GM18868 (cell line): ENCODE data around the gene CD2BP2.

Source experiments
- ATAC-seq: cut with Tn5 transposase; IDR thresholded peaks from one replicate; pipeline ENCODE4 v1.9.1; 2021; ENCODE audit warnings: mild to moderate bottlenecking, moderate library complexity; ENCODE audit not compliant: unreplicated experiment

CD2BP2 gene

DNA sequence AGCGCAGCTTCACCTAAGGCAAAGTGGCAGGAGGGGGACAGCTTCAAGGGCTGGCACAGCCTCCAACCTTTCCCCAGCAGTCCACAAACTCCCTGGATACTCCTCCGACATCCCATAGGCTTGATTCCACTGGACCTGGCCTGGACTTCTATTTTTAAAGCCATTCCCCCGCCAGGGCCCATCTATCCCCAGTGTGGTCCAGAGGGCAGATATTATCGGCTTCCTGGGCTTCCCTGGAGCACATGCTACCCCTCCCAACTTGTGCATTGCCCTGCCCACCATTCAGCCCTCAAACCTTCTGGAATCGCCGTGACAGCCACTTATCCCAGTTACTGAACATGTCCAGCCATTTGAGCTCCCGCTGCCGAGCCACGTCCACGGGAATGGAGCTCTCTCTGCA is 10.1 kb upstream of the CD2BP2 start:
- no peak for ATAC-seq

DNA sequence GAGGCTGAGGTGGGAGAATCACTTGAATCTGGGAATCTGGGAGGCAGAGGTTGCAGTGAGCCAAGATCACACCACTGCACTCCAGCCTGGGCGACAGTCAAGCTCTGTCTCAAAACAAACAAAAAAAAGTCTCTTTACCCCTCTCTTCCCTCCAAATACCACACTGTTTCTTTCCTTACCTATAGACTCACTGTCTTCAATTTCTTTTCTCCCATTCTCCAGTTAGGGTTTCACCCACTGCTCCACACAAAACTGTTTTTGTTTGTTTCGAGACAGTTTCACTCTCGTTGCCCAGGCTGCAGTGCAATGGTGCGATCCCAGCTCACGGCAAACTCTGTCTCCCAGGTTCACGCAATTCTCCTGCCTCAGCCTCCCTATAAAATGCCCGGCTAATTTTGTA is 6.1 kb upstream of the CD2BP2 start:
- no peak for ATAC-seq

DNA sequence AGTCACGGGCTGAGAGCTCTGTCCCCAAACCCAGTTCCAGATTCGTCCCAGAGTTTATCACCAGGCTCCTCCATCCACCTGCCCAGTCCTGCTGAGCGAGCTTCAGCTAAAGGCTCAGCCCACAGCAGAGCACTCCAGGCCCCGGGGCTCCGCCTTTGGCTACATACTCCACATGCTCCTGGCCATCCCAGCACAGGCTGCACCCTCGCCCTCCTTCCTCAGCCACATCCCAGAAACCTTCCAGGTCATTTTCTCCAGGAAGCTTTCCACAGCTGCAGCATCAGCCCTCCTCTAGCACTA is 4.7 kb upstream of the CD2BP2 start:
- ATAC-seq, result no peak

DNA sequence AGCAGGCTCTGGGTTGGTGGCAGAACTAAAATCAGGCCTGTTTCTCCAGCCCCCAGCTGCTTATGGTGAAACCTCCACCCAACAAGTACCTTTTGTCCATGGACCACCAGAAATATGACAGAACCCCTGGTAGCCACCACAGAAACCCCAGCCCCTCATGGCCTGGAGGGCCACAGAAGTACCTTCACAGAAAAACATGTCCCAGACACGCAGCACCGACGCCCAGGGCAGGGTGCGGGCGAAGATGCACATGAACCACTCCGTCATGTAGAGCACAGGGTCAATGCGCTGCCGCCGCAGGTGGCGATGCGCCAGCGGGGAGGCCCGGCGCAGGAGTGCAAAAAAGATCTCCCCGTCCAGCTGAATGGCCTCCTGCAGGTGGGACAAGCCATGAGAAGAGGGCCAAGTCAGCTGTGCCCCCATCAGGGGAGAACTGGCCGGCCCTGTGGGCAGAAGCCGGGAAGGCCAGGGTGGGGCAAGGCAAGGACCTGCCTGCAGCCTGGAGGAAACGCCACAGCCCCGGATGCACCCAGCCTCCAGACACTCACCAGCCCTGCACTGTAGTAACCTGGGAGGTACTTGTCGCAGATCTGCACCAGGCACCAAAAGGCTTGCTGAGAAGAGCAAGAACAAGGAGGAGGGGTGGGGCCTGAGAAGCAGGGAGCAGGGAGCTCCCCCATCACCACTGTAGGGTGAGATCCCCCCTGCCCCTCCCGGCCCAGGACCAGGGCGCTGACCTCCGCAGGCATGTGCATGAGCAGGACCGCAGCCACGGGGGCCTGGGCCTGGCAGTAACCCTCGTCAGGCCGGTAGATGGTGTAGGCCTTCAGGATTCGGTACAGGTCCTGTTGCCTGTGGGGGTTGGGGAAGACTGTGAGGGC is 4.1 kb upstream of the CD2BP2 start:
- ATAC-seq, result no peak

DNA sequence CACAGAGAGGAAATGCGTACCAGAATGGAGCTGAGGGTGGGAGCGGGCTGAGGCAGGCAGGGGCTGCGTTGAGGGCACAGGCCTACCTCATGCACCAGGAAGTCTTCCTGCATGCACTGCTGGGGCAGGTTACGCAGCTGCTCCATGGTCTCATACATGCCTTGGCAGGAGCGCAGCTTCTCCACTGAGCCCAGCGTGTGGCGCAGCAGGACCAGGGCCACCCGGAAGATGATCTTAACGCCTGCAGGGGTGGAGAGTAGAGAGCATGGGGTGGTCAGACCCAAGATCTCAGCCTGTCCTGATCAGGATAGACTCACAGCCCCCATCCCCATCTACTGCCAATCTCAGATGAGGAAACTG is 3.4 kb upstream of the CD2BP2 start:
- ATAC-seq, result no peak

DNA sequence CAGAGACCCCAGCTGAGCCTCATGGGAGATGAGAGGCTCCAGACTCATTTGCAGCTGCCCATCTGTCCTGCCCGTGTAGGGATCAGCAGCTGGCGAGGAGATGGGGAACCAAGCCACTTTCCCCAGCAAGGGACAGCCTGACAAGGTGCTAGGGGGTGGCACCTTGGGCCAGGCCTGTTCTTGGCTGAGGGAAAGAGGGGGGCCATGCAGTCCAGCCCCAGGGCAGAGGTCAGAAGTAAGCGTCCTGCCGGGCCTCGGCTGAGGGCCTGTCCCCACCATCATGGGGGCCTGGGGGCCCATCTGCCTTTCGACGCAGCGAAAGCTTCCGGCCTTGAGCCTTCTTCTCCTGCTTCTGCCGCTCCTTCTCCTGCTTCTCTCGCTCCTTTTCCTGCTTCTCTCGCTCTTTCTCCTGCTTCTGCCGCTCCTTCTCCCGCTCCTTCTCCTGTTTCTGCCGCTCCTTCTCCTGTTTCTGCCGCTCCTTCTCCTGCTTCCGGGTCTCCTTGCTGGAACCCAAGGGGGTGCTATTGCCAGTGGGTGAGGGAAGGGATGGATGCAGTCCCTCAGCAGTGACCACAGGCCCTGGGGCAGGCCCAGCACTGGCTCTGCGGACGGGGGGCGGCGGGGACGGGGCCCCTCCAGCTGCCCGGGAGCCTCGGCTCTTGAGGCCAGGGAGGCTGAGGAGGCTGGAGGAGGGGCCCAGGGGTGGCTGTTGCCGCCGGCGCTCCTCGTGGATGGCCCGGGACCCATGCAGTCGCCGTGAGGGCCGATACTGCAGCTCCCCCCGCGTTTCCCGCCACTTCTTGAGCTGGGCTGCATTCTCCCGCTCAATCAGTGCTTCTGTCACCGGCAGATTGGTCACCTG is 2.8 kb upstream of the CD2BP2 start:
- ATAC-seq, result no peak

DNA sequence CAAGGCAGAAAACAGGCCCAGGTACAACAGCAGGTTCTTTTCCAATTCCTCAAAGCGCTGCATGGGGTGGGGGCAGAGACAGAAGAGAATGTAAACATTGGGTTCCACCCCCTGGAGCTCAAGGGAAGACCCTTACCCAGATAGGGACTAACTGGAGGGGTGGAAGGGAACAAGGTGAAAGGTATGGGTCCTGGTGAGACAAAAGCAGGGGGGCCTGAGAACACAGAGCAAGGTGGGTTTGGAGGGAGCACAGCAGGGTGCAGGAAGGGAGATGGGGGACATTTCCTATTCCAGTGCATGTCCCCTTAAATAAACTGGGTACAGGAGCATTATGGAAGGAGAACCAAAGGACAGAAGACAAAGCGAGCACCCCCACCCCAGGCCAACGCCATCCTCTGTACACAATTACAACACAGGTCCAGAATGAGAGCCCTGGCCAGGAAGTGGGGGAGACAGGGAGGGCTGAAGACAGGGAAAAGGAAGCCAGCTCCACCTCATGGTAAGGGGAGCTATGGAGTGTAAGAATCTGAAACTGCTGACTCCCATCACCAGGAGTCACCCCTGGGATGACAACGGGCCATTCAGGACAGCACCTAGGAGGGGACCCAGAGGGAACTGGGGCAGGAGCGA is 2.1 kb upstream of the CD2BP2 start:
- no peak for ATAC-seq

DNA sequence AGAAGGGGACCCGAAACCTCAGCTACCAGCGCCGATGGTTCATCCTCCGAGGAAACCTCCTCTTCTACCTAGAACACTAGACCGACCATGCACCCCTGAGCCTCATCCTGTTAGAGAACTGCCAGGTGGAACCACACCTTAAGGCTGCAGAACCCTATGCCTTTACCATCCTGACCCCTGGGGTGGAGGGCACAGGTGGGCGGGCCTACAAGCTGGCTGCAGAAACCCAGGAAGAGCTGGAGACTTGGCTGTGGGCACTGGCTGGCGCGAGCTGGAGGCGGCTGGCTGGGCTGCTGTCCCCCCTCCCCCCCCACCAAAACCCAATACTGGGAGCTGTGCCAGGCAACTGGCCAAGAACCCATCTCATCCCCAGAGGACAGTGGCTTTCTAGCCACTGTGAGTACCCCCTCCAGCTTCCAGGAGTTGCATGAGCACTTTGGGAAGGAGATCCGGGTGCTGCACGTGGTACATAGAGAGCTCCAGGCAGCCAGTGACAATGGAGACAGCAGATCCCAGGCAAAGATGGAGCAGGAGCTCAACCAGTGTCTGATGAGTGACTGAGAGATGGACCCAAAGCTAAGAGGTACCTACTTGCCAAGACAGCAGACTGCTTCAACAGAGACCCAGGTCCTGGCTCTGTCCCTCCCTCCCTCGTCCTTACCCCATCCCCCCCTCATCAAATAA is 1.4 kb upstream of the CD2BP2 start:
- no peak for ATAC-seq

DNA sequence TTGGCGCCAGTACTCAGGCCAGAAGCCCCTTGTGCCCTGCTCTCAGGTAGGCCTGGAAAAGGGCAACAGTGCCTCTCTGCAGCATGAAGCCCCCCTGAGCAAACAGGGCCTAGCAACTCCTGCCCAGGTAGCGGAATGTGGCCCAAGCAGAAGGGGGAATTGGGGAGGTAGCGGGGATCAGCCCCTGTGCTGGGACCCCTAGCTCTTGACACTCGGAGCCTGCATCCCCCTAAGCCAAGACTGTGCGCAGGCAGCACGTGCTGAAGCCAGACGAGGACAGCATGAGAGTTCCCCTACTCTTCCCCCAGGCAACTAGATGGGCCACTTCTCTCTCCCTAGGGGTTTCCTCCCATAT is 823 bp upstream of the CD2BP2 start:
- no peak for ATAC-seq

DNA sequence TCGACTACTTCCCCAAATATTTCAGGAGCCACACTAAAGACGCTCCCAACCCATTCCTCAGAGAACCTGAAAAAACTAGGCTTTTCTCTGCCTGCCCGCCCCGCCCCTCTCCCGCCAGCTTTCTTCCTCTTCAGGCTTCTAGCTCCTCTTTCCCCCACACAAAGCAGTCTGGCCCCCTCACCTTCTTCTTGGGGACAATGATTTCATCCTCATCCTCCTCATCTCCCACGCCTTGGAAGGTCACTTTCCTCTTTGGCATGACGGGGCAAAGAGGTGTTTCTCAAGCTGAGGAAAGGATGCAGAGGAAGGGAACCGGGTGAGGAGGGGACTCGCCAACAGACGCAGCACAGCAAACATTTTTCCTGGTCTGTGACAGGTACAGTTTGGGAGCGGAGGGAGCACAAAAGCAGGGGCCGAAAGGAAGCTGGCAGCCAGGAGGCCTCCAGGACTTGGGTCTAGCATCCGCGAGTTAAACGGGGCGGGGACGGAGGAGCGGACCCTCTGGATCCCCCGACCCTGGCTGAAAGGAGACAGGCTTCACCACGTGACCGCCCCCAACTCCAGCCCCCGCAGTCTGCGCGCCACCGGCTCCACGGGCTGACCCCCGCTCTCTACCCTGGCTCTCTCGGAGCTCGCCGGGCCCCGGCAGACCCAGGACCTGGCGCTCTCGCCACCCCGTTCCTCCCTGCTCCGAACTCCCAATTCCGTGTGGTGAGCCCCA is 525 bp downstream of the CD2BP2 start:
- peak; percentile 2 for ATAC-seq

DNA sequence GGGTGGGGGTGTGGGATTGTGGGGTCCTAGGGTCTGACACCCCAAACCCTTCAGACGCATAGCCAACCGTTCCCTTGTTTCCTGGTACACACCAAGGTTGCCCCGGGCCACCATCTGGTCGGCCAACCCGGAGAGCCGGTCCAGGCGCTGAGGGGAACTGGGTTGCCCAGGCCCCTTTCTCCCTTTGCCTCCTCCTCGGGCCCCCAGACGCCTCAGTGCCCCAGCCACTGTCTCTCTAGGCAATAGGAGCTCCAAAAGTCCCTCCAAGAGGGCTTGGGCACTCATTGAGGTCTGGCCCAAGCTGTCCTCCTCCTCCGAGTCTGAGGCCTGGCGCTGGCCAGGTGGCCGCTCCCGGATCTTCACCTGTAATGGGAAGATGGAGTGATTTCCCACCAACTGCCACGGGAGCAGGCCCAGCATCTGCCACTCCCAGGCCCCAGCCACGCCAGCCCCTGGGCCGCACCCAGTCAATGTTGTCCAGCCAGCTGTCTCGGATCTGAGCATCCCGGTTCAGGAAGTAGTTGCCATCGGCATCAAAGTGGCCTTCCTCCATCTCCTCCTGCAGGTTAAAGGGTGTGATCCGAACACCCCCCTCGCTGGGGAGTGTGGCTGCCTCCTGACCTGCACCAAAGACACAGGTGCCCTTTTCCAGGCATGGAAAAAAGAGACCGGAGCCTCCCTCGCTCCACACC is 1.5 kb downstream of the CD2BP2 start:
- no peak for ATAC-seq

DNA sequence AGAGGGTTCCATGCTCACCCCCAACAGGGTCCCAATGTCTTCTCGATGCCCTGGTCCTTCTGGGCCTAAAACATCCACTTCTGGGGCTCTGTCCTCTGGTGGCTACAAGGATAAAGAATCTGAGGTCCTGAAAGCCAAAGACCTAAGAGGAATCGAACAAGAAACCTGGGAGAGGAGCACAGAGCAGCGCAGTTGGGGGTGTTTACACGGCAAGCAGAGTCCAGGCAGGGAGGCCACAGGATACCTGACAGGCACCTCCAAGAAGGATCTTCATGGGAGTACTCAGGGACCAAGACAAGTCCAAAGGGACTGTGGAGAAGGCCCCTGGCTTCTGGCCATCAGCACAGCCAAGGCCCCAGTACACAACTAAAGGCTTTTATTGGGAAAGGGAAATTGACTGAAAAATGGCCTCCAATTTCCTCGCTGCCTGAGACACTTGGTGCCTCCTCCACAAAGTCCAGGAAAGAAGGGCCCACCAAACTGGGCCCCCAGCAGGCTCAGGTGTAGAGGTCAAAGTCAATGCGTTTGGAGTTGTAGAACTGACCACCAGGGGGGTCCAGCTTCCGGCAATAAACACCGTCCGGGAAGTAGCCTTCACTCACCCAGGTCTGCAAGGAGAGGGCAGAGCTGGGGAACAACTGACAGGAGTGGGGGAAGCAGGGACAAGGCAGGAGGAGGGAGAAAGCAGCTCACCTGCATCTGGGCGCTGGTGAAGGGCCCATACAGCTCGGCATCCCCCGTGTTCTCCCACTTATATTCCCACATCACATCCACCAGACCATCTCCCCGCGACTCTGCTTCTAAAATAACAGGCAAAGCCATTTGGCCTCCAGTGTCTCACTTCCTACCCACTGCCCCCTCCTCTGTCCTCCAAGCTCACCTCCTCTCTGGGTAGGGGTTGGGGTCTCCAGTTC is 2.4 kb downstream of the CD2BP2 start:
- ATAC-seq, result no peak

DNA sequence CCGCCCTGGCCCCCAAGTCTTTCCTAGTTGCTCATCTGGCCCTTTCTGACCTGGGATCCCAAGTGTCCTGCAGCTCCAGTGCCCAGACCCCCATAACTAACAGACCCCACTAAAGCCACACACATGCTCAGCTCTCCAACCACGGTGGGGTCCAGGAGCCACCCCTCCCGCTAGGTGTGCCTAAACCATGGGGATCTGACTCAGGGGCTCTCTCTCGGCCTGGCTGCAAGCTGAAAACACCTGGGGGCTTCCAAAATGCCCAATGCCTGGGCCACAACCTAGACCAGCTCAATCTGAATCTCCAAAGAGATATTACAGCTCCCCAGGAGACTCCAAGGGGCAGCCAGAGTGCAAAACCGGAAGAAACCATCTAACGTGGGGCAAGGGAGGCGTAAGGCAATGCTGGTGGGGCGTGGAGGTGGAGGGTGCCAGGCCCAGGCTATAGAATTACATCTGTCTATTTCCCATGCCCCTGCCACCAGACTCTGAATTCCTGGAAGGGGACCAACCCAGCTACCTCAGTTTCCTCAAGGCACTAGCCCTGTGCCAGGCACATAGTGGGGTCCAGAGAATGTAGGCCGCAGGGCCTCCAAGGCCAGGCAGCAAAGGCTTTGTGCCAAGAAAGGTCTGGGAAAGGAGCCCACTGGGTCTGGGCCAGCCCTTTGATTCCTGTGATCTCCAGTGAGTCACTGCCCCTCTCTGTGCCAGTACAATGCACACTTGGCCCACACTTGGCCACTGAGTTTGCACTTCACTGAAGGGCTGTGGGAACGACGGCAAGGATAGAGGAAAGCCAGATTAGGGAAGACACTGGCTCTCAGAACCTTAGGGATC is 3.3 kb downstream of the CD2BP2 start:
- ATAC-seq, result no peak

DNA sequence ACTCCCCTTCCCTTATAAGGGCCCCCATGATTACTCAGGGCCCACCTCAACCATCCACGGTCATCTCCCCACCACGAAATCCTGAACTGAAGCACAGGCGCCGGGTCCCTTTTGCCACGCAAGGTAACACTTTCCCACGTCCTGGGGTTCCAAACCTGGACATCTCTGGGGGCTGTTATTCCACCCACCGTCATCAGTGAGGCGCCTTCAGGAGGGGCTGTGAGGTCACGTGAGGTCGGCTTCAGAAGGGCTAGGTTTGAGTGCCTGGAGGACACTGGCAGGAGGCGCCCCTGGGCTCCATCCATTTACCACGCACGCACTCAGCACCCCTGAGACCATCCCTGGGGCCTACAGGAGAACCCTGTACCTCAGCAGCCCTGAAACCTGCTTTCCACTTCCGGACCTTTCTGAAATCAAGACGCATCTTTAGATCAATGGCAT is 4.1 kb downstream of the CD2BP2 start:
- ATAC-seq, result no peak

DNA sequence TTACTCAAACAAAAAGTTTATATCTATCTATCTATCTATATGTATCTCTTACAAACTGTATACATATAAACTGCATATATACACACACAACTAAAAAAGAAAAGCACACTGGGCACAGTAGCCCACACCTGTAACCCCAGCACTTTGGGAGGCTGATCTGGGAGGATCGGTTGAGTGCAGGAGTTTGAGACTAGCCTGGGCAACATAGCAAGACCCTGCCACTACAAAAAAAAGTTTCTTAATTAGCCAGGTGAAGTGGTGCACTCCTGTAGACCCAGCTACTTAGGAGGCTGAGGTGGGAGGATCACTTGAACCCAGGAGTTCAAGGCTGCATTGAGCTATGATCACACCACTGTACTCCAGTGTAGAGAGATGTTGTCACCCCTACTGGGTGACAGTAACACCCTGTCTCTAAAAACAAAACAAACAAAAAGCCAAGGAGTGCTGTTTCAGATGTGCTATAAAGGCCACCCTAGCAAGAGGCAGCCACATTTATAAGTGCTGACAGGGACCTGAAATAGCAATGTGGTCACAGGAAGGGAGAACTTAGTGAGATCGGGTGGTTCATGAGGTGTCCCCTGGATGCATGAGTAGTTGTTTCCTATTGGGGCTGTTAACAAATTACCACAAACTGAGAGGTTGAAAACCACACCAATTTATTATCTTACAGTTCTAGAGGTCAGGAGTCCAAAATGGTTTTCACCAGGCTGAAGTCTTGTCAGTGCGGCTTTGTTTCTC is 4.8 kb downstream of the CD2BP2 start:
- ATAC-seq, result peak; percentile 63

DNA sequence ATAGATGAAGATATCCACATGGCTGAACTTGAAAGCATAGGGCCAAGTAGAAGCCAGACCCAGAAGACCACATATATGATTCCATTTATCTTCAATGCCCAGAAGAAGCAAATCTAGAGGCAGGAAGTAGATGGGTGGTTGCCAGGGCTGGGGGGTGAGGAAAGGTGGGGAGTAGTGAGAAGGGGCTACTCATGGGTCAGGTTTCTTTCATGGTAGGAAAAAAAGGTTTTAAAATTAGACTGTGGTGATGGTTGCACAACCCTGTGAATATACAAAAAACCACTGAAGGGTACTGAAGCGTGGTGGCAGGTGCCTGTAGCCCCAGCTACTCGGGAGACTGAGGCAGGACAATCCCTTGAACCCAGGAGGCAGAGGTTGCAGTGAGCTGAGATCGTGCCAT is 5.4 kb downstream of the CD2BP2 start:
- ATAC-seq, result peak; percentile 49

DNA sequence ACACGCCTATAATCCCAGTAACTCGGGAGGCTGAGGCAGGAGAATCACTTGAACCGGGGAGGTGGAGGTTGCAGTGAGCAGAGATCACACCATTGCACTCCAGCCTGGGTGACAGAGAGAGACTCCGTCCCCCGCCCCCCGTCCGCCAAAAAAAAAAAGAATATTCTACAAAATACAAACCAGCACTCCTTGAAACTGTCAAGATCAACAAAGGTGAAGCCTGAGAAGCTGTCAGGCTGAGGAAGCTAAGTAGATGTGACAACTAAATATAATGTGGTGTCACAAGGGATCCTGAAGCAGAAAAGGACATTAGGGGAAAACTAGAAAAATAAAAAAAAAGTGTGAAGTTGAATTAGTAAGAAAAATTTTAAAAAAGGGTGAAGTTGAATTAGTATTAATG is 6.2 kb downstream of the CD2BP2 start:
- no peak for ATAC-seq

DNA sequence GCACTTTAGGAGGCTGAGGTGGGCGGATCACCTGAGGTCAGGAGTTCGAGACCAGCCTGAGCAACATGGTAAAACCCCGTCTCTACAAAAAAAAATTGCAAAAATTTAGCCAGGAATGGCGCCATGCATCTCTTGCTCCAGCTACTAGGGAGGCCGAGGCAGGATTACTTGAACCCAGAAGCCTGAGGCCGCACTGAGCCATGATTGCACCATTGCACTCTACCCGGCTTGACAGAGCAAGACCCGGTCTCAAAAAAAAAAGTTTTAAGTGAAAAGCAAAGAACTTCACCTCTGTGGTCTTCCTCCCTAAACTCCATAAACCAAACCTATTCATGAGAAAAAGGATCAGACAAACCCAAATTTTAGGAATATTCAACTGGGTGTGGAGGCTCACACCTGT is 7.0 kb downstream of the CD2BP2 start:
- no peak for ATAC-seq
